ENCODE measurements around the gene ING1.
"Not testable (repeated sequence)": the region's sequence is repeated elsewhere in the genome, so short reads cannot be mapped to it uniquely, and the experiment has no call there.

The ING1 gene

GRCh38 chr13:110696776-110697175 lies 16.7 kb upstream of the ING1 start:
- no peak for DNase-seq

DNA sequence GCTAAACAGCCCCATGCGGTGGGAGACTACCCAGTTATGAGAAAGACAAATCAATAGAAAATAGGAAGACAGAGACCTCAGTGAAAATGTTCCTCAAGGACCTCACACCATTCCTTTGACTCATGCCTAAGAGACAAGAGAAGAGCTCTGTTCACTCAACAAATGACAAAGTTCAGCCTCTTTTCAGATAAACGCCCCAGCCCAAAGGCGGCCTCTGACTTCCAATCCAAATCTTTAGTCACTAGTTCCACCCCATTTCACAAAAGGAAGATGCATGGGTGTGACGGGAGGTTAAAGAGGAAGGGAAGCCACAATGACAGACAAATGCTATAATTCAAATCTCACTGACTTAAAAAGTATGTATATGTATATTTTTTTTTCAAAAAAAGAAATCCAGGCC lies 15.7 kb upstream of the ING1 start:
- DNase-seq = no peak

DNA sequence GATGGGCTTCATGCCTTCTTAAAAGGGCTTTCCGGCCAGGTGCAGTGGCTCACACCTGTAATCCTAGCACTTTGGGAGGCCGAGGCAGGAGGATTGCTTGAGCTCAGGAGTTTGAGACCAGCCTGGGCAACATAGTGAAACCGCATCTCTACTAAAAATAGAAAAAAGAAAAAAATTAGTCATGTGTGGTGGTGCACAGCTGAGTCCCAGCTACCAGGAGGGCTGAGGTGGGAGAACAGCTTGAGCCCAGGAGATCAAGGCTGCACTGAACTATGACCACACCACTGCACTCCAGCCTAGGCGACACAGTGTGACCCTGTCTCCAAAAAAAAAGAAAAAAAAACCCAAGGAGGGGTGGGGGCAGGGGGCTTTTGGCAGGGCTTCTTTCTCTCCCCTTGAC lies 14.8 kb upstream of the ING1 start:
- no peak for DNase-seq

DNA sequence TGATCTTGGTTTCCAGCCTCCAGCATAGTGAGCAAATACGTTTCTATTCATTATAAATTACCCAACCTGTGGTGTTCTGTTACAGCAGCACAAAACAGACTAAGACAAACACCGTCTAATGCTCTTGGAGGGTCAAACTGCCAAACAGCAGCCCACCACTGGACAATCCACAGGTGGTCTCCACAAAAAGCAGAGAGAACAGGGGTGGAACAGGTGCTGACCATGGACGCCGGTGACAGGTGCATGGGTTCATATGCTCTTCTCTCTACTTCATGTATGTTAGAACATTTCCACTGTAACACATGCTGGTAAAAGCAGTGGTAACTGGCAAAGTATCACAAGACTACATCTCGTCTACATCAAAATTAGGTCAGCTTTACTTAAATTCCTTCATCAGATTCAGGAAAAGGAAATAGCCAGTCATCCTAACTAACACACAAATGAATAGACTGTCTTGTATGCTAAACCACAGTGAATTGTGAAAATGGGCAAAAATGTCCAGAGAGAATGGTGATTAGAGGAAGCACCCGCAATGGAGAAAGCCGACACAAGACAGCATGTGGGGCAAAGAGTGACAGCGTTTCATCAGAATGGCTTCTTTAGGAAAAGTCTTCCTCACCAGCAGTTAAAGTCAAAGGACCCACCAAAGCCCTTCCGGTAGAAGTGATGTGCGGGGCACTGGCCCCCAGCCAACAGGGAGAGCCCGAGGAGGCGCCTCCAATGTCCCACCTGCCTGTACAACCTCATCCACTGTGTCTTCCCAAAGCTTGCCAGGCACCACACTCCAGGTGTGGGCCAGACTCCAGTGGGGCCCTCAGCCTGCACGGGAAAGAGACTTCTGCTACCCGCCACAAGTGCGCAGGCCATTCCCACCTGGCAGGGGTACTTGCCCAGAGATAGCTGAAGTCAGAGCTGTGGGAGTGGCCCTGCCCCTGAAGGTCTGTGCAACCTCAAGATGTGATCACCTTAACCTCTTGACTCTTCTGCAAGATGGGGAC lies 14.1 kb upstream of the ING1 start:
- DNase-seq = no peak

DNA sequence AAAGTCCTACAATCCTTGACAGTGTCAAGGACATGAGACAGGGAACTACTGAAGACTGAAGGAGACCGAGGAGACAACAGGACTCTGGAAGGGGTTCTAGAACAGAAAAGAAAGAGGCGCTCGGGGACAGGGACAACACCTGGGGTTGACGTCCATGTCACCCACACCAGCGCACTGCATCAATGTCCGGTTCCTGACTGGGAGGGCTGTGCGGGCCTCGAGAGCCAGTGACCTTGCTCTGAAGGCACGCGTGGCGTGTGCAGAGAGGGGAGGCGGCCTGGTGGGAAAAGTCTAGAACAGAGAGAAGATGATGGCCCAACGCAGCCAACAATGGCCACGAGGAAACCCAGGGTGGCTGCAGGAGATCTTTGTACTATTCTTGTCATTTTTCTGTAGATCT lies 13.3 kb upstream of the ING1 start:
- DNase-seq = no peak

DNA sequence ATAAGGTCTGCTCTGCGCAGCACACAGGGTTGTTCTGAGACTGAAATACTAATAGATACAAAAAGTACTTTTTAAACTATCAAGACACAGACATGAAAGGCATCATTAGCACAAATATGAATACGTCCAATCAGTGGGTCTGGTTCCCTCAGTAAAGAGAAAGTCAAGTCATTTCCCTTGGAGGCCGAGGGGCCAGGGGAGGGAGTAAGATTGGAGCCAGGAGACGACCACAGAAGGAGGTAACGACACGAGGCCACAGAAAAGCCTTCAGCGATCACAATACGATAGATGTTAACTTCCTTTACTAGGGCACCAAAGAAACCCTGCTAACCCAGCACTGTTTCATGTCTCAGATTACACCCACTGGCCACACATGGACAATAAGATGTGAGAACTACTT lies 12.9 kb upstream of the ING1 start:
- no peak for DNase-seq

GRCh38 chr13:110701061-110701460 lies 12.4 kb upstream of the ING1 start:
- not testable (repeated sequence) for DNase-seq

- no peak for DNase-seq
These were observed 11.4 kb upstream of the ING1 start for GRCh38 chr13:110702089-110702488.

DNA sequence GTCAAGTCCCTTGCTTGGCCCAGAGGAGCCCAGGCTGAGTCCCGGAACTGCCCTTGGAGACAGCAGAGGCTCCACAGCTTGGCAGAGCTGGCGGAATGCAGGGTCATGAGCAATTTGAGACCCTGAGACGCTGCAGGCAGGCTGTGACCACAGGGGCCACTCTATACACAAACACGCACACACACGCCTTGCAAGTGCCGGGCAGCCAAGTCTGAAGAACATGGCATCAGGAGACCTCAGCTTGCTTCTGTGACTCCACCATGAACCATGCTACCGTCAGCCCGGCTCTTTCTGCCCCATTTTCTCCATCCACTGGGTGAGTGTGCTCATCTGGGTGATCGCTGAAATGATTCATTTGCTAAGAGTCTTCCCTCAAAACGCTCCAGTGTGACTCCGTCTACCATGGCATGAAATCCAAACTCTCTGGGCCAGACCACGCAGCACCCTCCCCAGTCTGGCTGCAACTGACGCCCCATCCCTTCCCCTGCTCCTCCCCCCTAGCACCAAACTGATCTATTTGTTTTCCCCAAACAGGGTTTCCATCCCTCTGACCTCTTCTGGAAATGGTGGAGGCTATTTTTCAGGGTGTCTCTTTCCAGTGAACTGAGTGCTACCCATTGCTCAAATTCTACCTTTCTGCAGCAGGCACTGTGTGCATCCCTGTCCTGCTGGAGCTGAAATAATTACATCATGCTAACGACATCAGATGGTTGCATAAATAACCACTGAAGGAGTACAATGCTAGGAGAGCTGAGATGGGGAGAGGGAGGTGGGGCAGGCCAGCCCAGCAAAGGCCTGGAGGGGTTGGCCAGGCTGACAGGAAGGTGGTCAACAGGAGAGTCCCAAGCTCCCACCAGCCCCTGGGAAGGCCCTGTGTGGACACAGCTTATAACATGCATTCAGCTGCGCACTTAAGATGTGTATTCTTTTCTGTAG lies 10.6 kb upstream of the ING1 start:
- no peak for DNase-seq

DNA sequence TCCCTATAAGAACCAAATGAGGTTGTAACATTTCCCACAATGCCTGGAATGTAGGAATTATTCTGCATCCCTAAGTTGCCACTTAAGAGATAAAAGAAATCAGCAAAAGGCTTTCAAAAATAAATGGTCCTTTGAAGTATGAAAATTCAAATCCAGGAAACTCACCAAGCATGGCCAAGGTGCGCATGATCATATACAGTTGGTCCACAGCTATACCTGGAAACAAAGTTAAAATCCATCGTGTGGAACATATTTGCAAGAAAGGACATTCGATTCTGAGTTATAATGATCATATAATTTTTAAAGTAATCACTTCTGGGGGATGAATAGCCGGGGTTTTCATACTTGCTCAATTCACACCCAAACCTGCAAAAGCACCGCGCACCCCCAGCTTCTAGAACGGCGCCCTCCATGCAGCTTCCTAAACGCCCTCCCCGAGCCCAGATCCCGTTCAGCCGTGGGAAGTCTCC lies 8.1 kb upstream of the ING1 start:
- DNase-seq = no peak

- peak; percentile 89 for DNase-seq
These were observed 7.5 kb upstream of the ING1 start, which contains the start of gene CARS2 for GRCh38 chr13:110705826-110706569. TSS of gene CARS2 (minus strand) at chr13:110706116. CDS start at chr13:110706093, 23 bp downstream.

DNA sequence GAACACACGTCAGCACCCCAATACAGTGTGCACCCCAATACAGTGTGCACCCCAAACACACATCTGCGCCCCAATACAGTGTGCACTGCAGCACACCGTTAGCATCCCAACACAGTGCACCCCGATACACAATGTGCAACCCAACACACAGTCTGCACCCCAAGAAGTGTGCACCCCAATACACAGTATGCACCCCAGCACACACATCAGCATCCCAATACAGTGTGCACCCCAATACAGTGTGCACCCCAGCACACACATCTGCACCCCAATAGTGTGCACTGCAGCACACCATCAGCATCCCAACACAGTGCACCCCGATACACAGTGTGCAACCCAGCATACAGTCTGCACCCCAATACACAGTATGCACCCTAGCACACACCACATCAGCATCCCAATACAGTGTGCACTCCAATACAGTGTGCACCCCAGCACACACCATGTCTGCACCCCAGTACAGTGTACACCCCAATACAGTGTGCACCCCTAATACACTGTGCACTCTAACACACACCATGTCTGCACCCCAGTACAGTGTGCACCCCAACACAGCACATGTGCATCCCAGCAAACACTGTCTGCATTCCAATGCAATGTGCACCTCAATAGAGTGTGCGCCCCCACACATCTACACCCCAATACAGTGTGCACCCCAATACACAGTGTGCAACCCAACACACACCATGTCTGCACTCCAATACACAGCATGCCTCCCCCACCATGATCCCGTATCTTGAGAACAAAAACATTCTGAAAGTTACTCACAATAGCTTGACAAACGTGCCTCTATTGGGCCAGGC lies 6.7 kb upstream of the ING1 start:
- no peak for DNase-seq

DNA sequence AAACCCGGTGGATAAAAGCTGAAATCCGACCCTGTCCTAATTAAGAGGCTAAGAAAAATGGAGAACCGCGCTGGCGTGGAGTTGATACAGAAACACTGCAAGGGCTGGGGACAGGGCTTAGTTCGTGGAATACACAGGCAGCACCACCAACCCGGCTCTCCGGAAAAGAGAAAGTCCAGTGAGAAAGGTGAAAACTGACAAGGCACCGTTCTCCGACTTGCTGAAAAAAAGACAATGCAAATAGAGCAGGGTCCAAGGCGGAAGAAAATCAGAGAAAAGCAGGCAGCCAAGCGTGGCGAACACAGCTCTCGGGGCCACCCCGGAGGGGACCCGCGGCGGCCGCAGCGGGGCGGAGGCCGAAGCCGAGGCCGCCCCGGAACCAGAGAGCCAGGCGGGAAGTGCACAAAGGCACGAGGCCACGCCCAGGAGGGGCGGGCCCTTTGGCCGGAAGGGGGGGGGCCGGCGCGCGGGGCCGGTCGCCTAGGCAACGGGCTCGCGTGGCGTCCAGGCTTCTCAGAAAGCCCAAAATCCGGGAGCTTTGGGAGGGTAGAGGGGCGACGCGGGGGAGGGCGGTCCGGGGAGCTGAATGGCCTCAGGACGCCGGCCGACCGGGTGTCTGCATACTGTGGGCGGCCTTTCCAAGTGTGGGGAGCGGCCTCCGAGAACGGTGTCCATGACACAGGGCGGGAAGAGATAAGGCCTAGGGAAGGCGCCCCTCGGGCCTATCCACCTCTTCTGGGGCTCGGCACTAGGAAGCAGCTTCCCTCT lies 1.2 kb upstream of the ING1 start:
- peak; percentile 62 for DNase-seq

GRCh38 chr13:110712849-110713641 lies 455 bp upstream of the ING1 start:
- DNase-seq = peak; percentile 97

GRCh38 chr13:110713981-110714796 lies 689 bp downstream of the ING1 start:
- DNase-seq = no peak

DNA sequence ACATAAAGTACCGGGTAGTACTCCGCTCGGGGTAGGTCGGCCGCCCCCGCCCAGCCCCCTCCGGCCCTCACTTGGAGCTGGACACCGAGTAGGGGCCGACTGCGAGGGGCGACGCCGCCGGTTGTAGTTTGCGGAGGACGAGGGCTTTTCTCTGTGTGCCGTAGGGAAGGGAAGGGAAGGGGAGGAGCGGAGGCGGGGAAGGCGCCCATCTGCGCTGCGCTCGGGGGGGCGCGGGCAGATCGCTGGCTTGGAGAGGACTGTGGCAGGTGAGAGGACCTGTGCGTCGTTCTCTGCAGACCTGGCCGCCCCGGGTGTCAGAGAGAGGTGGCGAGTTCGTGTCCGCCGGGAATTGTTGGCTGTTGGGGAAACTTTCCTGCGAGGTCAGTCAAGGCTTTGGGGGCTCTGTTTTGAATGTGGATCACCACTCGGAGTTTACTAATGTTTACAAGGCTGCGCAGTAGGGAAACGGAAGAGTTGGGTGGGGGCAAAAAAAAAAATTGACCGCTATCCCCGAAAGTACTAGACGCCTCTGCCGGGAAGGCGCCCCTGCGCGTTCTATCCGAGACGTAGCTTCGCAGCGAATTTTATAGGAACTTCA lies 1.4 kb downstream of the ING1 start:
- DNase-seq = peak; percentile 20

DNA sequence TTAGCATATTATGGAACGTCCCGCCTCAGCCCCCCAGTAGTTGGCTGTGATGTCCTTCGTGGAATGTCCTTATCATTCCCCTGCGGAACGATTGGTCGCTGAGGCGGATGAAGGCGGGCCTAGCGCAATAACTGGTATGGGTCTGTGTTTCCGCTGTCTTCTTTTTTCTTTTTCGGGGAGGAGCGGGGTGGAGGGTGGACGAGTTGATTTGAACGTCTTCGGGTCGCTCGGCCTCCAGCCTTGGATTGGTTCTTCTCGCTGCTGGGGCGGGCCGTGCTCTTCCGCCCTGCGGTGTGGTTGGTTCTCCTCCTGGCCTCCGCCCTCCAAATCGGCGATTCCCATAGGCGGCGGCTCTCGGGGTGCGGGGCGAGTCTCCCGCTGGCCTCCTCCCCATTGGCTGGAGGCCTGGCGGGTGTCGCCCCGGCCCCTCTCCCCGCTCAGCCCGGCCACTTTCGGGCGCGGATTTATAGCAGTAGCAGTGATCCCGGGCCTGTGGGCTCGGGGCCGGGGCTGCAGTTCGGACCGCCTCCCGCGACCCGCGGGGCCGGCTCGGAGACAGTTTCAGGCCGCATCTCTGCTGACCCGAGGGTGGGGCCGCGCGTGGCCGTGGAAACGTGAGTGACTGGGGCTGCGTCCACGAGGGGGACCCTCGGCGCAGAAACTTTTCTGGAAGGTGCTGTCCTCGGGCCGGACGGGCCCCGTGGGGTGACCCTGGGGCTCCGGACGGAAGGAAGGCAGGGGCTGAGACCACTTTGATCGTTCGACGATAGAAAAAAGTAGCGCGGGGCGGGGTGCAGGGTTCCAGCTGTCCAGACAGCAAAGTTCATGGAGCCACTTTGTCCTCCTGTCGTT lies 2.1 kb downstream of the ING1 start:
- peak; percentile 99 for DNase-seq

DNA sequence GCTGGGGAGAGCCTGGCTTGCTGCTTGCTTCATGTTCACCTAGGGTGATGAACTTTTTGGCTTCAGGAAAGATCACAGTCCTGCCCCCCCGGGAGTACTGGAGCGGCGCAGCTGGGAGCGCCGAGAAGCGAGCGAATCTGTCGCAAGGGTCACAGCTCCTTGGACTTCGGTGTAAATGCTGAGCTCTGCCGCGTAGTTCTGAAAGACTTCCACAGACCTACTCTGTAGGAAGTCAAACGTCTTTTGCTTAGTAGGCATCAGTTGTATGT lies 2.7 kb downstream of the ING1 start:
- no peak for DNase-seq
